ENCODE measurements around the gene R3HDM2. TPM values are rescaled to one million over a fixed set of nuclear protein-coding genes. Genes with fewer than 3 reads are reported as not detected.
A peak's percentile ranks its signal among the peaks of the same experiment; 100 is the strongest.

R3HDM2 gene
- total RNA-seq, 1 donor: 22.3 TPM

DNA sequence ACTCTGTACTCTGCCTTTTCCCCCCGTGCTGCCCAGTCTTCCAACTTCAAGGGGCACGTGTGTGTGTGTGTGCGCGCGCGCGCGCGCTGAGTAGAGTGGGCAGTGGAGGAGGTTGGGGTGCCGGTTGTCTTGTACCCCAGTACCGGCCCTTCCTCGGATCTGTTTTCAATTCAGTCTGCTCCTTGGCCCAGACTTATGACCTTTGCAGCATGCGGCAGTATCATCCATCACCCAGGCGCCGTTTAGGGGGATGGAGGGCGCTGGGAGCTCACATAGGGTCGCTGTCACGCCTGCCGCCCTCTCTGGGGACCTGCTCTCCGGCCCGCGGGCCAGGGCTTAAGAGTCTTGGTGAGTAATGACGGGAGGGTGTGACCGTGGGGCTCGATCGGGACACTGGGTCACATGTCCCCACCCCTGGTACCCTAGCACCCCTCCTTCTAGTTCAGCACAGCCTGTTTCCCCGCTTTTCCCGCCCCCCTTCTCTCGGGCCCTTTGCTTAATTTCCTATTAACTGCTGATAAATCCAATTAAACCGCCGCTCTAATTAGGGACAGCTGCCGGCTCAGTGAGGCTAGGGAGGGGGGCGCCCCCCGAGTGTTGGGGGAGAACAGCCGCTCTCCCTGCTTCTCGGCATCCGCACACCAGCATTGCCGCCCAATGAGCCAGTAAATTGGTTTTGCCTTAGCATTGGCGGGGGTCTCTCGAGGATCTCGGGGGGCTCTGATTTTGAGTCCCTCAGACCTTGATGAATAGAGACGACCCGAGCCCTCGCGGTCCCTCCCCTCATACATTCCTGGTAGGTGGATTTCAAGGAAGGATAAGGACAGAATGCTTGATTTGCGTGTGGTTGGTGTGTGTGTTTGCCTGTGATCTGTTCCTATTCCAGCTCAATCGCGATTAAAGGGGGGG lies 189.2 kb downstream of the R3HDM2 start:
- TF ChIP-seq, protein P1, sequence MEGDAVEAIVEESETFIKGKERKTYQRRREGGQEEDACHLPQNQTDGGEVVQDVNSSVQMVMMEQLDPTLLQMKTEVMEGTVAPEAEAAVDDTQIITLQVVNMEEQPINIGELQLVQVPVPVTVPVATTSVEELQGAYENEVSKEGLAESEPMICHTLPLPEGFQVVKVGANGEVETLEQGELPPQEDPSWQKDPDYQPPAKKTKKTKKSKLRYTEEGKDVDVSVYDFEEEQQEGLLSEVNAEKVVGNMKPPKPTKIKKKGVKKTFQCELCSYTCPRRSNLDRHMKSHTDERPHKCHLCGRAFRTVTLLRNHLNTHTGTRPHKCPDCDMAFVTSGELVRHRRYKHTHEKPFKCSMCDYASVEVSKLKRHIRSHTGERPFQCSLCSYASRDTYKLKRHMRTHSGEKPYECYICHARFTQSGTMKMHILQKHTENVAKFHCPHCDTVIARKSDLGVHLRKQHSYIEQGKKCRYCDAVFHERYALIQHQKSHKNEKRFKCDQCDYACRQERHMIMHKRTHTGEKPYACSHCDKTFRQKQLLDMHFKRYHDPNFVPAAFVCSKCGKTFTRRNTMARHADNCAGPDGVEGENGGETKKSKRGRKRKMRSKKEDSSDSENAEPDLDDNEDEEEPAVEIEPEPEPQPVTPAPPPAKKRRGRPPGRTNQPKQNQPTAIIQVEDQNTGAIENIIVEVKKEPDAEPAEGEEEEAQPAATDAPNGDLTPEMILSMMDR (IDR thresholded peaks at IDR 0.05; ENCODE audit: insufficient read depth, low read length): no peak
- no peak for DNase-seq (ENCODE audit: low read depth)
- peak overlapping the region; percentile 76 for H3K4me3 ChIP-seq (ENCODE audit: low read depth, low read length)

DNA sequence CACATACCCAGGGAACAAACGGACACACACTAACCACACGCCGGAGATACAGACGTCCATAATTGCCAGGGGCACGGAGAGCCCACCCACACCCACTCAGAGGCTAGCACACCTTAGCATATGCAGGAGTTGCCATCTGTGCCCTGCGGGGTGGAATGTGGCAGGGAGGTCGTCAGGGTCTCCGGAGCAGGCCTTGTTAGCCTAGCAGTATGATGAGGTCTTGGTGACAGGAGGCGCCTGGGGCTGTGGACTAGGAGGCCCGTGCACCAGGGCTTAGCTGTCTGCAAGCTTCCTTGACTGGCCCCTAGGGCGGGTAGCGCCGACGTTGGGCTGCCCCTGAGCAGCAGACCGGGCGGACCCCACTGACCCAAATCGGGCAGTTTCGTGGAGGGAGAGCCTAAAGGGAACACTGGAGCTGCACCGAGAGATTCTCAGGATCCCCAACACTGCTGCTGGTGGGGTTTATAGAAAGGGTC lies 189.9 kb downstream of the R3HDM2 start:
- DNase-seq (ENCODE audit: low read depth): no peak
- peak overlapping the region; percentile 76 for H3K4me3 ChIP-seq (ENCODE audit: low read depth, low read length)

DNA sequence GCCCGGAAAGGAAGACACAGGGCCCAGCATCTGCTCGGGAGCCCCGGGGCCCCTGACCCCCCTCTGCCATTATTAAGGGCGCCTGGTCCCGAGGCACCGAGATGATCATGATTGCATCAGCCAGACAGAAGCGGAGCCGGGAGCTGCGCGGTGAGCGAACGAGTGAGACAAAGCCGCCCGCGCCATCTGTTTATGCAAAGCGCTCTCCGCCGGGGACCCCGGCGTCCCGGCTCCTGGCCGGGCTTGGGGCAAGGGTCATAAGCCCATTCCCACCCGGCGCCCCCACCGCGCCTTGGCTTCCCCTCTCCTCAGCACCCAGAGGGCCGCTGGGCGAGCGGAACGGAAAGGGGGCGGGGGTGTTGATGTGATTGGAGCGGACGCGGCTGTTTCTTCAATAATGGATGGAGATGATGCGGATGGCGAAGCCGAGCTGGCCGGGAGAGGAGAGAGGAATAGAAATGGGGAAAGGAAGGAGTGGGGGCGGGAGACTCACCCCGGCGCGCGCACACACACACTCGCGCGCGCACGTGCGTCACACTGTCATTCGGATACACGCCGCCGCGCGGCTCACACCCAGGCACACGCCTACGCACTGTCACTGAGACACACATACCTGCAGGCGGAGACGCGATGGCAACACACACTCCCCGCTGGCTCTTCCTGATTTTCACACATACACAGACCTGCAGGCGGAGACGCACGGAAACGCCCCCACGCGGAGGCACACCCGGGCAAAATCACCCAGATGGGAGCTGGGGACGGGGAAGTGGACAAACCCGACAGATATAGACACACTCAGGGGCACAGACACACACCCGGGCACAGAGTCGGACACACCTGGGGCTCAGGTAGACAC lies 190.5 kb downstream of the R3HDM2 start:
- TF ChIP-seq, protein P1 (IDR thresholded peaks at IDR 0.05; ENCODE audit: insufficient read depth, low read length): peak; percentile 10
- DNase-seq (ENCODE audit: low read depth): peak; percentile 60
- H3K4me3 ChIP-seq (ENCODE audit: low read depth, low read length): peak overlapping the region; percentile 76

More for the DNA sequence above, 189.9 kb downstream of the R3HDM2 start:
- TF ChIP-seq, protein P1 (IDR thresholded peaks at IDR 0.05; ENCODE audit: insufficient read depth, low read length): peak; percentile 15

DNA sequence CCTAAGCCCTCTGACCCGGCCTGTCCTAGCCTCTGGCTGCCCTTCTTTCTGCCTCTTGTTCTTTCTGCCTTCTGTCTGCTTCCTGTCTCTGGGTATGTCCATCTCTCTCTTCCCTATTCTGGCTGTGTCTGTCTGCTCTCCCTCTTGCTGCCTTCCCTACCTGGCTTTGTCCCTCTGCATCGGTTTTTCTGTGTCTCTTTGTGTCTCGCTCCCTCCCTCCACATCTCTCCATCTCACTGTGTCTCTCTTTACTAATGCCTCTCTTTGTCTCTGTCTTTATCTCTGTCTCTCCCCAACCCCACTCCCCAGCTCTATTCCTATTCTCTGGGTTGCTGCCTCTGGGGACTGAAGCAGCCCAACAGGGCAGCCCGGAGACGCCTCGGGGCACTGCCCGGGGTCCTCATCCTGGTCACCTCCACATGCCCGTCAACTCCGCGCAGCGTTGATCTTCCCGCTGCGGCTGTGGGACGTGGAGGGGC lies 191.2 kb downstream of the R3HDM2 start:
- peak overlapping the region; percentile 76 for H3K4me3 ChIP-seq (ENCODE audit: low read depth, low read length)
- TF ChIP-seq, protein P1 (IDR thresholded peaks at IDR 0.05; ENCODE audit: insufficient read depth, low read length): peak; percentile 2
- DNase-seq (ENCODE audit: low read depth): no peak

DNA sequence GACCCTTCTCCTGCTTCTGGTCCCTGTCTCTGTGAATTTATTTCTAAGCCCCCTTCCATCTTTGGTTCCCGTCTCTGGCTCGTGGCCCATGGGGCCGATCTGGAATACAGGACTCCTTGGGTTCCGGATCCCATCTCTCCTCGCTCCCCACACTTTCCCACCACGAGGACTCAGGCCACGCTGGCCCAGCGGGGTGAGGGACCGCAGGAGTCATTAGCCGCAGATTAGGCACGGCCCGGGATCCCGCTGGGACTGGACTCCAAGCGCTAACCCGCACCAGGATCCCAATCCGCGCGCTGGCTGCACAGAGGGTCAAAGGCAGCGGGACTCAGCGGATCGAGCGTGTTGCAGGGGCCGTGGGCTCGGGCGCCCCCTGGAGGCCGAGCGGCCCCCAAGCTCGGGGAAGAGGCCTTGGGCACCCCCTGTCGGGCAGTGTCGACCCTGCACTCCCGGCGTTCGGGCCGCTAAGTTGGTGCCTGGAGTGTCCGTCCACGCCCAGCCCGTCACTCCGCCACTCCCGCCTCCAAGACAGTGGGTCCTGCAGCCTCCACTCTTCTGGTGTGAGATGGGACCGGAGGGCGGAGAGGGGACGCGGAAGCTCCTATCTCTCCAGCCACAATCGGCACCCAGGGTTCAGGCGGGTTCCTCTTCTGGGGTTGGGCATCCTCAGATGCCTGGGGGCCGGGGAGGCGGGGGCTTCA lies 191.8 kb downstream of the R3HDM2 start:
- peak overlapping the region; percentile 76 for H3K4me3 ChIP-seq (ENCODE audit: low read depth, low read length)
- TF ChIP-seq, protein P1 (IDR thresholded peaks at IDR 0.05; ENCODE audit: insufficient read depth, low read length): peak; percentile 100
- peak; percentile 86 for DNase-seq (ENCODE audit: low read depth)
